Esophagus muscularis mucosa (tissue), 3 donors: Measurements from ENCODE around the gene KLHL25.
"Not testable (repeated sequence)": the region's sequence is repeated elsewhere in the genome, so short reads cannot be mapped to it uniquely, and the experiment has no call there.

Experiments
- CTCF ChIP-seq, 3 experiments: fragments of 200-600 bp in 2 of 3; fragments of 450-650 bp in 1 of 3; sonication (generic) in 2 of 3; IDR thresholded peaks; one replicate each; pipeline ENCODE4 v1.5.1; 2017 to 2019; ENCODE audit warnings: antibody characterized with exemption in 3 of 3, mild to moderate bottlenecking in 2 of 3, moderate library complexity in 1 of 3
- POLR2A ChIP-seq: fragments of 450-650 bp; IDR thresholded peaks from one replicate; pipeline ENCODE4 v1.6.1; 2017; ENCODE audit warnings: antibody characterized with exemption, moderate library complexity, mild to moderate bottlenecking, low read depth
- POLR2AphosphoS5 ChIP-seq, 2 donors: sonication (generic); formaldehyde crosslinking; IDR thresholded peaks; one replicate each; pipeline ENCODE4 v1.6.1; 2017; ENCODE audit warnings: antibody characterized with exemption in 2 of 2

GRCh38 chr15:85802617-85803016 lies 7.9 kb upstream of the KLHL25 start:
- not testable (repeated sequence) for TF ChIP-seq CTCF (IDR thresholded peaks at IDR 0.05); POLR2A; POLR2AphosphoS5 (IDR thresholded peaks at IDR 0.05)
